ENCODE results near the gene ACBD7.
A peak's percentile ranks its signal among the peaks of the same experiment; 100 is the strongest.

The ACBD7 gene

DNA sequence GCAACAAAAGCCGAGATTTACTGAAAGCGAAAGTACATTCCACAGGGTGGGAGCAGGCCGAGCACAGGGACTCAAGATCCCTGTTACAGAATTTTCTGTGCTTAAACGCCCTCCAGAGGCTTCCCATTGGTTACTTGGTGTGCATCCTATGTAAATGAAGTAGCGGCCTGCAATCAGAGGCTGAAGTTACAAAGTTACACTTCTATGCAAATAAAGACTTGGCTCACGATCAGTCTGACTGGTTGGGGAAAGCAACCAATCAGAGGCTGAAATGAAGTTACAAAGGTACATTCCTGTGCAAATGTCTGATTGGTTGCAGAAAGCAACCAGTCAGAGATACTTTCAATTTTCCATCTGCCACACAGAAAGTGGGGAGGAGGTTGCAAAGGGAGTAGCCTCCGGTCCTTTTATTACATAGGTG, 4.1 kb downstream of the ACBD7 start:
- no peak for DNase-seq

DNA sequence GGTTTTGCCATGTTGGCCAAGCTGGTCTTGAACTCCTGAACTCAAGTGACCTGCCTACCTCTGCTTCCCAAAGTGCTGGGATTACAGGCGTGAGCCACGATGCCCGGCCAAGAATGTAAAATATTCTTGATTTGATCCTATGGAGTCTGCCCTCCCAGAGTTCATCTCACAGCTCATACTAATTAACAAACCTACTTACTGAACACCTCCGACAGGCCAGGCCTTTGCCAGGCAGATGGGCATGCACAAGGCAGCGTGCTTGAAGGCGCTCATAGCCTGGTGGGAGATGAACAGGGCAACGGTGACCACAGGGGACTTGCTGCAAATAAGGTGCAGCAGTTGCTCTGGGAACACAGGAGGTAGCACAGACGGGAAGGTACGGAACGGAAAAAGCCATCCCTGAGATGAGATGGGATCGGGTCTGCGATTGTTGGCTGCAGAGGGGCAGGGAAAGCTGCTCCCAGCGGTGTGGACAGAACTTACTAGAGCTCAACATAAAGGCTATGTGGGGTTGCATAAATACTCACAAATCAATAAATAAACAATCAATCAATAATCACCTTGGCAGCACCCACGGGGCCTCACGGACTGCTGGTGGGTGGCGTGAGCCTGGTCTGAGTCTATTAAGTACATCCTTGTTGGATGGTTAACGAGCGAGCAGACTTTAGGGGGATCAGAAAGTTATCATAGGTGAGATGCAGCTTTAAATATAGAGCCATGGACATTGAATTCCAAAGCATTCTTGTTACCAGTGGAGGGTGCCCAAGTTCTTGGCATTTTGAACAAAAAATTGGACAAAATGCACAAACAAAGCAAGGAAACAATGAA, 4.7 kb downstream of the ACBD7 start:
- DNase-seq, result no peak

DNA sequence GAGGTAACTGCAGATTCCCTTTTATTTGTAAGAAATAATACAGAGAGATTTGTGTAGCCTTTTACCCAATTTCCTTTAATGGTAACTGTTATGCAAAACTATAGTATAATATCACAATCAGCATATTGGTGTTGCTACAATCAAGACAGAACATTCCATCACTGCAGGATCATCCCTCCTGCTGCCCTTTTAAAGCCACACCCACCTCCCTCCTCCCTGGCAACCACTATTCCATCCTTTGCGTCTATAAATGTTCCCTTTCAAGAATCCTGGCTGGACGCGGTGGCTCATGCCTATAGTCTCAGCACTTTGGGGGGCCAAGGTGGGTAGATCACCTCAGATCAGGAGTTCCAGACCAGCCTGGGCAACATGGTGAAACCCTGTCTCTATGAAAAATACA, 13.2 kb downstream of the ACBD7 start:
- no peak for DNase-seq

DNA sequence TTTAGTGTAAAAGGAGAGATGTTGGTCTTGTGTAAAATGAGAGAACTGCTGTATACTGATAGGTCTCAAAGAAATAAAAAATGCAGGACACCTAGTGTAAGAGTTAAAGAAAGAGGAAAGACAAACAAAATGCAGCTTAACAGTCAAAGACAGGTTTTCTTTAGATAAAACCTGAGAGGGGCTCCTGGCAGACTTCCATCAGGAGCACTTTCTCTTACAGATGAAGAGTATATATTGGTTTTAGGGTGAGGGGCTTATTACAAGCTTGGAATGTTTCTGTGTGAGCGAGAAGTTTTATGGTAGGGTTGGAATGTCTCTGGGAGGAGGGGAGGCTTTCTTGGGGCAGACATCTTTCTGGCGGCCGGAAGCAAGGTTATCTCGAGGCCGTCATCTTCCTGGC, 16.2 kb downstream of the ACBD7 start:
- no peak for DNase-seq

DNA sequence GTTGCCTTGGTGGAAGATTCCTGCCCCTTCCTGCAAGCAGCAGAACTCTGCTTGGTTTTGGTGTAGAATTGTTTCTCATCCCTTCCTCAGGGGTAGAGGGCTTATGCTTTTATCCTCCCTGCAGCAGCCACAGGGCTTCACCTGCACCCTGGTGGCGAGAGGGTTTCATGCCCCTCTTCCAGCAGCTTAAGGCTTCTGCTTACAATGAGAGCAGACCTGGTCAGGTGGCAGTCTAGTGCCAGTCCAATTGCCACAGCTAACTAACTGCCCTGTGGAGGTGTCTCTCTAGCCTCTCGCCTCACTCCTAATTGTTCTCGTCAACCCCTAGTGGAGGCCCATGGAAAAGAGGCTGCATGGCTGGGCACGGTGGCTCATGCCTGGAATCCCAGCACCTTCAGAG, 19.3 kb downstream of the ACBD7 start:
- DNase-seq, result no peak

DNA sequence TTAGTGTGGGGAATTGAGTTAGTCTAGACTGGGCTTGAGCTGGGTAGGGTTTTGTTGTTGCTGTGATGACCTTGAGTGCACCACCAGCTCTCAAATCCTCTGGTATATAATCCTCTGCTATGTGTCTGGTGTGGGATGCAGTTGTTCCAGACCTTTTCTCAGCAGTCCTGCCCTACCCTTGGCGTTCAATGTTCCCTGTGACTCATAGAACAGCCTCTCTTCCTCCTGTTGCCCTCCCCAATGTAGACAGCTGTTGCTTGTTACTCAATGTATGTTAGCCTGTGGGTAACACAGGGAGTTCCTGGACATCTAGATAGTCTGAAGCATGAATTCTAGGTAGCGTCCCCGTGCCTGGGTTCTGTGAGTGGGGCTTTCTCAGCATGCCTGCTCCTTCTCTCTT, 19.8 kb downstream of the ACBD7 start:
- peak; percentile 42 for DNase-seq

DNA sequence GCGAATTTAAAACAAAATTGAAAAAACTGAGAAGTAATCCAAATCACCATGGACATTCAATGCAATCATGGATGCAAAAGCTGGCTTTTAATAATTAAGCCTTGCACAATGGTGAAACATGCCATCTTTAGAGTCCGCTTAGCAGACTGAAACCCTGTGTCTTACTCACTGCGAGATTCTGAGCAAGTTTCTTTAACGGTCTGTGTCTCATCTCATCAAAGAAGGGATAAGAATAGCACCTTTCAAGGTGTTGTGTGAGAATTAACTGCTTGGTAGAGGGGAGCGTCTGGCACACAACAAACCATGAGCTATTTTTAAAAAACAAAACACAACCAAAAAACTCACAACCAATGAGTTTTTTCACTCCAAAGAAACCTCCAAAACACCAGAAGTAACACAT, 21.4 kb downstream of the ACBD7 start:
- no peak for DNase-seq

DNA sequence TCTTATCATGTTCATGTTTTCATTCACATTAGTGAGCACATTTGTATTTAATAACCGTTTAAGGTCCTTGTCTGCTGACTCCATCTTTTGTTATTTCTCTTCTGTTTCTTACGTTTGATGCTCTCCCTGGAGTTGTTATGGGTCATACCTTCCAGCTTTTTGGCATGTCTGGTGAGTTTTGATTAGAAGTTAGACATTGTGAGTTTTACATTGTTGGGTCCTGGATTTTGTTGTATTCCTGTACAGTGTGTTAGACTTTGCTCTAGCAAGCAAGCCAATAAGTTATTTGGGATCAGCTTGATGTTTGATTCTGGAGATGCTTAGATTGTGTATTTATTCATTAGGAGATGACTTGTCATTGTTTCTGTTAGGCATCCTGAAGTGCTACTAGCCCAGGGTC, 27.9 kb downstream of the ACBD7 start:
- no peak for DNase-seq

DNA sequence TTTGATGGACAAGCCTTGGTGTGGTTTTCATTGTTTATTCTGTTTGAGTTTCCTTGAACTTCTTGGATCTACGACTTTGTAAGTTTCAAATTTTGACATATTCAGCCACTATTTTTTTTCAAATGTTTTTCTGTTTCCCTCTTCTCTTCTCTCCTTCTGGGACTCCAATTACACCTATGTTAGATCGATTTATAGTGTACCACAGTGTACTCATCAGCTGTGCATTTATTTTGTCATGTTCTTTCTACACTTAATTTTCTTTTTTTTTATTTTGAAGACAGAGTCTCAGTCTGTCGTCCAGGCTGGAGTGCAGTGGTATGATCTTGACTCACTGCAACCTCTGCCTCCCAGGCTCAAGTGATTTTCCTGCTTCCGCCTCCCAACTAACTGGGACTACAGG, 28.7 kb downstream of the ACBD7 start:
- no peak for DNase-seq

DNA sequence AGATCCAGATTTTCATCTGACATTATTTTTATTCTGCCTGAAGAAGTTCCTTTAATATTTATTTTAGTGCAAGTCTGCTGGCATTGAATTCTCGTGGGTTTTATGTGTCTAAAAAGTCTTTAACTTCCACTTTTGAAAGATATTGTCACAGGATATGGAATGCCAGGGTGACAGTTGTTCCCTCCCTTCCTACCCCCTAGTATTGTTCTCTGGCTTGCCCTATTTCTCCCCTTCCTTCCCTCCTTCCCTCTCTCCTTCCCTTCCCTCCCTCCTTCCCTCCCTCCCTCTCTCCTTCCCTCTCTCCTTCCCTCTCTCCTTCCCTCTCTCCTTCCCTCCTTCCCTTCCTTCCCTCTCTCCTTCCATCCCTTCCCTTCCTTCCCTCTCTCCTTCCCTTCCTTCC, 29.9 kb downstream of the ACBD7 start:
- no peak for DNase-seq

DNA sequence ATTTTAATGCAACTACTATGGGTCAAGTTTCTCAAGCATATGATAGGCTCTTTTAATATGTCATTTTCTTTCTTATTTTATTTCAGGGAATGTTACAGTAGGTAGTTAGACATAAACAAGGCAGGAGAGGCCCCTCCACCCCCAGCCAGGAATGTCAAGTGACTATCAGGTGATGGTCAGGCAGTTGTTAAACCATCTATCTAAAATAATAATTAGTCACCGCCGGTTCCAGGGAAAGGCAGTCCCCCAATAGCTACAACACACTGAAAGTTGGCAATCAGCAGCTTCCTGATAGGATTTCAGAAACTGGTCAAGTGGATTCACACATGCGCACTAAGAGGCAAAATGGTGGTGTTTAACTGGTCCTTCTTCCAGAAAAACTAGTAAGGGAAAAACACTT, 35.5 kb downstream of the ACBD7 start:
- DNase-seq, result no peak

DNA sequence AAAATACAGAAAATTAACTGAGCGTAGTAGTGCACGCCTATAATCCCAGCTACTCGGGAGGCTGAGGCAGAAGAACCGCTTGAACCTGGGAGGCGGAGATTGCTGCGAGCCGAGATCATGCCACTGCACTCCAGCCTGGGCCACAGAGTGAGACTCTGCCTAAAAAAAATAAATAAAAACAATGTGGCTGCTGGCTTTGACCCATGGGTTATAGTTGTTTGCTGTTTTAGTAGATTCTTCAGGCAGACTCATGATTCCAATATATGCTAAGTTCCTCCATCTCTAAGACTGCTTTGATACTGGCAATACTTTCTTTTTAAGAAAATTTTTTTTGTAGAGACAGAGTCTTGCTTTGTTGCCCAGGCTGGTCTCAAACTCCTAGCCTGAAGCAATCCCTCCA, 36.5 kb downstream of the ACBD7 start:
- DNase-seq, result no peak

DNA sequence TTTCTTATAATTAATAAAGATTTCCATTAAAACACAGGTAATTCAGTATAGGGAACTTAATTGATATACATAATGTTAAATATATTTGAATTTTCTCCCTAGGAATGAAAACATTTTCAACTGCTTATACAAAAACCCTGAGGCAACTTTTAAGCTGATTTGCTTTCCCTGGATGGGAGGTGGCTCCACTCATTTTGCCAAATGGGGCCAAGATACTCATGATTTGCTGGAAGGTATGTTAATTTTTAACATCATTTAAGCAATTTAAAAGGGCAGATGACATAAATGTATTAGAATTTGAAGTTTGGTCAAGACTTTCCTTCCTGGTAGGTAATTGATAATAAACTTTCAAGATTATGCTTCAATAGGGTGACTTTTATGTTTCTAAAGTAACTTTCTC, 39.0 kb downstream of the ACBD7 start:
- DNase-seq, result no peak

DNA sequence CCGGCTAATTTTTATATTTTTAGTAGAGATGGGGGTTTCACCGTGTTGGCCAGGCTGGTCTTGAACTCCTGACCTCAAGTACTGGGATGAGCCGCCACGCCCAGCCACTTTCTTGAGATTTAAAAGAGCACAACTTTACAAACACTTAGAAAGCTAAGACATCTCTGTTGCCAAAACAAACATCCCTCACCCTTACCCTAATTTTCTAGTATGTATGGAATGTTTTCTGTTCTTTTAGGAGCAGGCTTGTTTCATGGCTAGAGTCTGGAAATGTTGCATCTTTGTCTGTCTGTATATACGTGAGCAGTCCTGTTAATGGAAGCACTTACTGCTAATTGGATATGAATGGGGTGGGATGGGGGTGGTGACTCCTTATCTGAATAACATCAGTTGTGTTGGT, 42.0 kb downstream of the ACBD7 start:
- no peak for DNase-seq

DNA sequence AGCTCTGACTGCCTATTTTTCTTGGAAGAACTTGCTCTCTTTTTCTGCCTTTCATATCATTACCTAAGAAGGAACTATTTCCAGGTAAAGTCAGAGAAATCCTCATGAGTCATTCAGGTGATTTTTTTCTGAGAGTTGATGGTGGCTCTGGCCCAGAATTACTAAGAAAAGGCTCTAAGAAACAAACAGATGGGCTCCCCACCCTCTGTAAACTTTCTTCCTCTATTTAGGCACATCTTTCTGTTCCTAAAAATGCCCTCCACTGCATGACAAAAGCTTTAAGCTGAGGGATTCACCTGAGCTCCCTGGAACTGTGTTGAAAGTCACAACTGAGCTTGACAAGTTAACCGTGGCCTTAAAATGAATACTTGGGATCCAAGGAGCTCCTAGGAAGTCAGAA, 43.2 kb downstream of the ACBD7 start:
- peak; percentile 25 for DNase-seq

DNA sequence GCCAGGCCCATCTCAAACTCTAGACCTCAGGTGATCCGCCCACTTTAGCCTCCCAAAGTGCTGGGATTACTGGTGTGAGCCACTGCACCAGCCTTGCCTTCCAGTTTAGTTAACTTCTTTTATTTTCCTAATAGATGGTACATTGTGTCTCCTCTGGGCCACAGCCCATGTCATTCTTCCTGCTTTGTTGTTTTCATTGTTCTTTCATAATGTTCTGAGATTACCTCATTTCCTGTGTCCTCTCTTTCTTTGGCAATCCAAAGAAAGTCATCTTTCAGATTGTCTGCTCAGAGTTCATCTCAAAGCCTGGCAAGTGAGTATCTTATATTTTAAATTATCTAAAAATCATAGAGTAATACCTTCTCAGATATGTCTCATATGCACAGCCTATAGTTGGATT, 44.9 kb downstream of the ACBD7 start, which contains the start of gene OLAH:
TSS of gene OLAH (plus strand) at position 270 of the 400 bp plus-strand sequence. CDS start 3,346 bp downstream, outside the sequence.
- peak; percentile 60 for DNase-seq

DNA sequence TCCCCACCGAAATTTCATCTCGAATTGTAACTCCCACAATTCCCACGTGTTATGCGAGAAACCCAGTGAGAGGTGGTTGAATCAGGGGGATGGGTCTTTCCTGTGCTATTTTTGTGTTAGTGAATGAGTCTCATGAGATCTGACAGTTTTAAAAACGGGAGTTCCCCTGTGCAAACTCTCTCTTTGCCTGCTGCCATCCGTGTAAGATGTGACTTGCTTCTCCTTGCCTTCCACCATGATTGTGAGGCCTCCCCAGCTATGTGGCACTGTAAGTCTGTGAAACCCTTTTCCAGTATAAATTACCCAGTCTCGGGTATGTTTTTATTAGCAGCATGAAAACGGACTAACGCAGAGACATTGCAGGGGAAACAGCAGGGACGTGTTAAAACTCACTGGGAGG, 50.2 kb downstream of the ACBD7 start:
- DNase-seq, result no peak

DNA sequence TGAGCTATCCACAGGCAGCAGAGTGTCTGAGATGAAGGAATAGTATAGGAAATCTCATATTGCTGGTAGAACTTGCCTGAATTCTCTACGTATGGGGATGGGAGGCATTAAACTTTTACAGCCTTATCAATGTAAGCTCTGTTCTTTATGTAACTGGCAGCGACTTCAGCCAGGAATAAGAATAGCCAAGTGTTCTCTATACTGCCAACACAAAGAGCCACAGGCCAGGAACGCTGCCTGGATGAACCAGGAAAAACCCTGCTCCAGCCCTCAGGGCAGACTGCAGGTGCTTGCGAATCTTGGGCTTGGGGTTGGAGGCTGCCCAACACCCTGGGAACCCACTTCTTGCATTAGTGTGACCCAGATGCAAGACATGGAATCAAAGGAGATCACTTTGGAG, 50.9 kb downstream of the ACBD7 start:
- DNase-seq, result no peak

DNA sequence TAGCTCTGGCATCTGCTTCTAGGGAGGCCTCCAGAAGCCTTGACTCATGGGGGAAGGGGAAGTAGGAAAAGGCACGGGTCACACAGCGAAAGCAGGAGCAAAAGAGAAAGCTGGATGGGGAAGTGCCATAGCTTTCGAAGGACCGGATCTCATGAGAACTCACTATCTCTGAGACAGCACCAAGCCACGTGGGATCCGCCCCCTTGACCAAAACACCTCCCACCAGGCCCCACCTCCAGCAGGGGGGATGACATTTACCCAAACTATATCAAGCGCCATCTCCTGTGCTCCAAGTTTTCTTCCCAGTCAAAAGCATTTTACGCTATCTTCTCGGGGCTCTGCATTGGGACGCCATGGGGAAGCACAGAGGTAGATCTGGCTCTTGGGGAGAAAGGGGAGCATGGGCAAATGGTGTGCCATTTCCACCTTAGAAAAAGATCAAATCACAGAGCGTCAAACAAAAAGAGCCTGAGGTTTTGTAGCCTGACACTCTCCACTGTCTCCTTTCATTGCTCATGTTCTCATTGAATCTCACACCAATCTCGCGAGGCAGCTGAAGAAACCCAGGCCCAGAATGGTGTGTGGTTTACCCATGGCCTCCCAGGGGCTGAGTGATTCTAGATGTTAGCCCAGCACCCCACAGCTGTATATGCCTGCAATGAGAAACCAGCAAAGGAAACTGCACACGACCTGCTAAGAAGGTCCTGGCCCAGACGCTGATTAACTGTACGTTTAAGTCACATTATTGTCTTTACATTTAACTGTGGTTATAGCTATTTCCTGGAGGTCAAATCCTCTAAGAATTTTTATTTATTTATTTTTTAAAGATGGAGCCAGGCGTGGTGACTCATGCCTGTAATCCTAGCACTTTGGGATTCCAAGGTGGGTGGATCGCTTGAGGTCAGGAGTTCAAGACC, 52.9 kb downstream of the ACBD7 start:
- DNase-seq, result peak; percentile 96

DNA sequence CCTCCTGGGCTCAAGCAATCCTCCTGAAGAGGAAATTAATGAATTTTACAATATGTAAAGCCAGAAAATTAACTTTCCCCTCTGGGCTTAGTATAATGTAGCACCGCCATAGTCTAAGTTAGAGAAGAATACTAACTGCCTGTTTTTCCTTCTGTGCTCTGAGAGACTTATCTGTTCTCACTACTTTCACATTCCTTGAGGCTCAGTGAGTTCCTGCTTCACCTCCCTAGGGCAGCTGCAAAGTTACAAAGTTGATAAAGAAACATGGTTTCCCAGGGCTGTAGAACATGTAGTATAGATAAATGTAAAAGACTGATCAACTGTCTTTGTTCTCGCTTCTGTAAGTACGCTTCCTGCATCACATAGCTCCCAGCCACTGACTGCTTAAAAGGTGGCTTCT, 60.8 kb downstream of the ACBD7 start:
- no peak for DNase-seq
